Stomach (tissue), 4 donors: ENCODE data around the gene C16orf54.

ENCODE experiments used
- POLR2A ChIP-seq, 4 donors: fragments of 450-650 bp; IDR thresholded peaks; one replicate each; pipeline ENCODE4 v1.6.1; 2016; ENCODE audit warnings: antibody characterized with exemption in 4 of 4, control low read depth in 2 of 4, mild to moderate bottlenecking in 1 of 4, moderate library complexity in 1 of 4
- TF ChIP-seq, protein P1 (sequence below), 7 experiments: fragments of 450-650 bp in 4 of 7; fragments of 200-600 bp in 3 of 7; sonication (generic) in 3 of 7; IDR thresholded peaks; one replicate each; pipeline ENCODE4 v1.5.1; 2016 to 2019; ENCODE audit warnings: antibody characterized with exemption in 7 of 7, control low read depth in 2 of 7, mild to moderate bottlenecking in 1 of 7

GRCh38 chr16:29761882-29762281, 16.1 kb upstream of the C16orf54 start:
- TF ChIP-seq, protein P1, sequence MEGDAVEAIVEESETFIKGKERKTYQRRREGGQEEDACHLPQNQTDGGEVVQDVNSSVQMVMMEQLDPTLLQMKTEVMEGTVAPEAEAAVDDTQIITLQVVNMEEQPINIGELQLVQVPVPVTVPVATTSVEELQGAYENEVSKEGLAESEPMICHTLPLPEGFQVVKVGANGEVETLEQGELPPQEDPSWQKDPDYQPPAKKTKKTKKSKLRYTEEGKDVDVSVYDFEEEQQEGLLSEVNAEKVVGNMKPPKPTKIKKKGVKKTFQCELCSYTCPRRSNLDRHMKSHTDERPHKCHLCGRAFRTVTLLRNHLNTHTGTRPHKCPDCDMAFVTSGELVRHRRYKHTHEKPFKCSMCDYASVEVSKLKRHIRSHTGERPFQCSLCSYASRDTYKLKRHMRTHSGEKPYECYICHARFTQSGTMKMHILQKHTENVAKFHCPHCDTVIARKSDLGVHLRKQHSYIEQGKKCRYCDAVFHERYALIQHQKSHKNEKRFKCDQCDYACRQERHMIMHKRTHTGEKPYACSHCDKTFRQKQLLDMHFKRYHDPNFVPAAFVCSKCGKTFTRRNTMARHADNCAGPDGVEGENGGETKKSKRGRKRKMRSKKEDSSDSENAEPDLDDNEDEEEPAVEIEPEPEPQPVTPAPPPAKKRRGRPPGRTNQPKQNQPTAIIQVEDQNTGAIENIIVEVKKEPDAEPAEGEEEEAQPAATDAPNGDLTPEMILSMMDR (IDR thresholded peaks at IDR 0.05), result no peak
- TF ChIP-seq POLR2A (IDR thresholded peaks at IDR 0.05), result no peak
